RWPE2 (cell line): ENCODE data around the gene NRG3.

Source experiments
- ATAC-seq: fragments of 200-7000 bp; cut with Tn5 transposase; 3 replicates; pipeline ENCODE4 v1.9.1; 2021; ENCODE audit warnings: low read depth
- DNase-seq: peaks from one replicate; pipeline ENCODE4 v3.0.0-alpha.2; 2020; ENCODE audit warnings: low spot score
- H3K27ac ChIP-seq: fragments of 450-650 bp; 2 replicates; pipeline ENCODE4 v1.5.1; 2017; ENCODE audit warnings: mild to moderate bottlenecking; ENCODE audit not compliant: poor library complexity, severe bottlenecking
- H3K27me3 ChIP-seq: fragments of 250-450 bp; sonication (Bioruptor Pico); 2 replicates; pipeline ENCODE4 v1.5.1; 2021; ENCODE audit warnings: mild to moderate bottlenecking, moderate library complexity; ENCODE audit not compliant: insufficient read depth, poor library complexity, severe bottlenecking
- H3K36me3 ChIP-seq: fragments of 250-450 bp; sonication (Bioruptor Pico); 2 replicates; pipeline ENCODE4 v1.5.1; 2020; ENCODE audit warnings: low read depth, mild to moderate bottlenecking, moderate library complexity
- H3K4me1 ChIP-seq: fragments of 250-450 bp; sonication (Bioruptor Pico); 2 replicates; pipeline ENCODE4 v1.5.1; 2021; ENCODE audit warnings: mild to moderate bottlenecking, moderate library complexity; ENCODE audit not compliant: insufficient read depth, poor library complexity, severe bottlenecking
- H3K4me3 ChIP-seq: fragments of 250-450 bp; sonication (Bioruptor Pico); 2 replicates; pipeline ENCODE4 v1.5.1; 2021; ENCODE audit warnings: mild to moderate bottlenecking, moderate library complexity; ENCODE audit not compliant: severe bottlenecking
- H3K9me3 ChIP-seq: fragments of 250-450 bp; sonication (Bioruptor Pico); 2 replicates; pipeline ENCODE4 v1.5.1; 2021; ENCODE audit warnings: mild to moderate bottlenecking, moderate library complexity; ENCODE audit not compliant: severe bottlenecking
- TF ChIP-seq, protein P1 (sequence below): fragments of 450-650 bp; IDR thresholded peaks from one replicate; pipeline ENCODE4 v1.5.1; 2017; ENCODE audit warnings: mild to moderate bottlenecking, moderate library complexity; ENCODE audit not compliant: poor library complexity, severe bottlenecking

Gene NRG3

DNA sequence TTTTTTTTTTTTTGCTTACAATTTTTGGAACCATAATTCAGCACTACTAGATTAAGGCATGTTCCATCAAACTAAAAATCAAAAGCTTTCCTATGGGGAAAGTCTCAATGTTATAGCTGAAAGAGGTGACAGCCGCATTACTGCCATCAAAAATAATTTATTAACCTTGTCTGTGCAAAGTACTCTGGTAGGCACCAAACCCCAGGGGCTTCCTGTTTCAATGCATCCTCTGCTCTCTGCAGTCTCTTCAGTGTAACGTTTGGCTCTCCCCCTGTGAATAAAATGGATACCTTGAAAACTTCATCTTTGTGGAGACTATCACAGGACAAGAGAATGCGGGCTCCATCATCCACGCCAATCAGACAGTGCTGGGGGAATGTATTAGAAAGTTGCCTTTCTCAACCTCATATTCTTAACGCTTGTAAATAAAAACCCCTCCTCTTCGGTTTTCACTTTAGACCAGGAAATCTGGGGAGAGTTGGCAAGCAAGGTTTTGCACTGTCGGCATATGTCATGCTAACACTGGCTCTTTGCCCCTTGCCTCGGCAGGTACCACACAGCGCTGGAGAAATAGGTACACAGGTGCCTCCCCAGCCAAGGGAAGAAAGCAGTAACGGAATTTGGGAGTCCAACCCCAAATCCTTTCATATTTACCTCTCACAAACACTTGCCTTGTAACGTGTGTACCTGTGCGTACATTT is 1.6 kb upstream of the NRG3 start:
- no peaks in the 10 kb centered on the region for H3K4me1 ChIP-seq

GRCh38 chr10:81873932-81874816 is 820 bp upstream of the NRG3 start:
- no peaks in the 10 kb centered on the region for H3K36me3 ChIP-seq
- ATAC-seq, result peak; percentile 54; the same call in 2 of the 3 replicates
- no peak overlapping the region for H3K27ac ChIP-seq
- TF ChIP-seq, protein P1, sequence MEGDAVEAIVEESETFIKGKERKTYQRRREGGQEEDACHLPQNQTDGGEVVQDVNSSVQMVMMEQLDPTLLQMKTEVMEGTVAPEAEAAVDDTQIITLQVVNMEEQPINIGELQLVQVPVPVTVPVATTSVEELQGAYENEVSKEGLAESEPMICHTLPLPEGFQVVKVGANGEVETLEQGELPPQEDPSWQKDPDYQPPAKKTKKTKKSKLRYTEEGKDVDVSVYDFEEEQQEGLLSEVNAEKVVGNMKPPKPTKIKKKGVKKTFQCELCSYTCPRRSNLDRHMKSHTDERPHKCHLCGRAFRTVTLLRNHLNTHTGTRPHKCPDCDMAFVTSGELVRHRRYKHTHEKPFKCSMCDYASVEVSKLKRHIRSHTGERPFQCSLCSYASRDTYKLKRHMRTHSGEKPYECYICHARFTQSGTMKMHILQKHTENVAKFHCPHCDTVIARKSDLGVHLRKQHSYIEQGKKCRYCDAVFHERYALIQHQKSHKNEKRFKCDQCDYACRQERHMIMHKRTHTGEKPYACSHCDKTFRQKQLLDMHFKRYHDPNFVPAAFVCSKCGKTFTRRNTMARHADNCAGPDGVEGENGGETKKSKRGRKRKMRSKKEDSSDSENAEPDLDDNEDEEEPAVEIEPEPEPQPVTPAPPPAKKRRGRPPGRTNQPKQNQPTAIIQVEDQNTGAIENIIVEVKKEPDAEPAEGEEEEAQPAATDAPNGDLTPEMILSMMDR, result no peak
- H3K4me3 ChIP-seq, result no peak overlapping the region
- no peaks in the 10 kb centered on the region for H3K9me3 ChIP-seq
- peaks cover 59% of the 10 kb centered on the region for H3K27me3 ChIP-seq
- no peak for DNase-seq
- H3K4me1 ChIP-seq, result no peaks in the 10 kb centered on the region

More for the DNA sequence above, 1.6 kb upstream of the NRG3 start:
- Histone ChIP-seq H3K27ac (no peak overlapping the region), H3K36me3 (no peaks in the 10 kb centered on the region), H3K4me3 (no peak overlapping the region), H3K27me3 (peaks cover 53% of the 10 kb centered on the region), H3K9me3 (no peaks in the 10 kb centered on the region)
- DNase-seq, result no peak
- TF ChIP-seq, protein P1, result no peak
- no peak for ATAC-seq

DNA sequence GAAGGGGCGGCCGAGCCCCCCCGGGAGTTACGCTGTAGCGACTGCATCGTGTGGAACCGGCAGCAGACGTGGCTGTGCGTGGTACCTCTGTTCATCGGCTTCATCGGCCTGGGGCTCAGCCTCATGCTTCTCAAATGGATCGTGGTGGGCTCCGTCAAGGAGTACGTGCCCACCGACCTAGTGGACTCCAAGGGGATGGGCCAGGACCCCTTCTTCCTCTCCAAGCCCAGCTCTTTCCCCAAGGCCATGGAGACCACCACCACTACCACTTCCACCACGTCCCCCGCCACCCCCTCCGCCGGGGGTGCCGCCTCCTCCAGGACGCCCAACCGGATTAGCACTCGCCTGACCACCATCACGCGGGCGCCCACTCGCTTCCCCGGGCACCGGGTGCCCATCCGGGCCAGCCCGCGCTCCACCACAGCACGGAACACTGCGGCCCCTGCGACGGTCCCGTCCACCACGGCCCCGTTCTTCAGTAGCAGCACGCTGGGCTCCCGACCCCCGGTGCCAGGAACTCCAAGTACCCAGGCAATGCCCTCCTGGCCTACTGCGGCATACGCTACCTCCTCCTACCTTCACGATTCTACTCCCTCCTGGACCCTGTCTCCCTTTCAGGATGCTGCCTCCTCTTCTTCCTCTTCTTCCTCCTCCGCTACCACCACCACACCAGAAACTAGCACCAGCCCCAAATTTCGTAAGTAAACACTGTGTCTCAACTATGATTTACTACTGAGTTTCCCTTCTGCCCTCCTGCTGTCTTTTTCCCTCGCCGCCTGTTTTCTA is 666 bp downstream of the NRG3 start:
- H3K27ac ChIP-seq, result no peak overlapping the region
- no peak for DNase-seq
- no peak overlapping the region for H3K4me3 ChIP-seq
- ATAC-seq, result no peak
- peaks cover 60% of the 10 kb centered on the region for H3K27me3 ChIP-seq
- TF ChIP-seq, protein P1, result no peak
- H3K4me1 ChIP-seq, result no peaks in the 10 kb centered on the region
- H3K36me3 ChIP-seq, result no peaks in the 10 kb centered on the region
- no peaks in the 10 kb centered on the region for H3K9me3 ChIP-seq

DNA sequence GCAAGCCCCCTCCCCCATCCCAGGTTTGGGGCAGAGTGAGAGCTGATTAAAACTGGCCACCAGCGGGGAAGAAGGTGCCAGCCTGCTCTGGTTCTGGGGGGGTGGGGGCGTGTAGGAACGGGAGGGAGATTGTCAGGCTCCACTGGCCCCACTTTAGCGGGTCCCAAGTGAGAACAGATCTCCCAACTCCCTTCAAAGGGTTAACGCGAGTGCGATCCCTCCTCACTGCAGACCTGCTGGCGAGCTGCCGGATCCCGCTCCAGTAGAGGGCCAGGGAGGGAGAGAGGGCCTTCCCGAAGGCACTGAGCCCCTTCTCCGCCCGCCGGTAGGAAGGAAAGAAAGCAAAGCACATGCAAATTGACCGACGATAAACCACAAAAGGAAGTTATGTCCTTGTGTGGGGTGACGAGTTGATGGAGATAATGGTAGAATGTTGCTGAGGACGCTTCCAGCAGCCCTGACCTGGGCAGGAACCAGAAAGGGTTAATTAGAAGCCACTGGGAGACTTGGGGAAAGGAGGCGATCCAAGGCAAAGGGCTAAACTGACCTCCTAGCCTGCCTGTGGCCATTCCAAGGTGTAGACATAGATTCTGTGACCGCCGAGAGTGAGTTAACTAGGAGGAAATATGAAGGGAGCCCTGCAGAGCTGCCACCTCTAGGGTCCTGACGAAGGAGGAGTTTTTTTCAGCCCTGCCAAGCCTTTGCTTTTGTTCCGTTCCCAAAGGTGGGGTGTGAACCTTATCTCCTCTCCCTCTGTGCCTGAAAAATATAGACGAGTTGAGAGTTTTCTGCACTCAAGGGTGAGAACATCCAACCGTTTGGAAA is 1.5 kb downstream of the NRG3 start:
- no peak overlapping the region for H3K4me3 ChIP-seq
- H3K36me3 ChIP-seq, result no peaks in the 10 kb centered on the region
- TF ChIP-seq, protein P1, result no peak
- H3K9me3 ChIP-seq, result no peaks in the 10 kb centered on the region
- peaks cover 60% of the 10 kb centered on the region for H3K27me3 ChIP-seq
- no peak overlapping the region for H3K27ac ChIP-seq
- DNase-seq (no peak), ATAC-seq (0 out of 3 replicates have a peak, but pooled peaks have one; percentile 21)
- H3K4me1 ChIP-seq, result no peaks in the 10 kb centered on the region
